SK-N-SH treated with all-trans-retinoic acid at 6 μM for 48 hours (cell line): ENCODE data around the gene KDM5A.

Experiments
- ATAC-seq: fragments of 200-7000 bp; cut with Tn5 transposase; 3 replicates; pipeline ENCODE4 v1.9.1; 2020; ENCODE audit warnings: mild to moderate bottlenecking, moderate library complexity
- ARNTL ChIP-seq: fragments of 450-650 bp; formaldehyde crosslinking; IDR thresholded peaks from 2 replicates; pipeline ENCODE4 v1.5.0; 2020; ENCODE audit warnings: low read depth, mild to moderate bottlenecking, moderate library complexity, borderline replicate concordance
- BACH2 ChIP-seq: fragments of 250-450 bp; sonication (Bioruptor Pico); IDR thresholded peaks from 2 replicates; pipeline ENCODE4 v1.9.0; 2021; ENCODE audit warnings: mild to moderate bottlenecking, borderline replicate concordance
- CSDC2 ChIP-seq: fragments of 250-450 bp; sonication (Bioruptor Pico); IDR thresholded peaks from 2 replicates; pipeline ENCODE4 v1.5.0; 2020; ENCODE audit warnings: mild to moderate bottlenecking, moderate library complexity
- ESRRG ChIP-seq: fragments of 250-450 bp; sonication (Bioruptor Pico); IDR thresholded peaks from 2 replicates; pipeline ENCODE4 v1.6.1; 2021; ENCODE audit warnings: mild to moderate bottlenecking
- GLIS3 ChIP-seq: fragments of 250-450 bp; sonication (Bioruptor Pico); IDR thresholded peaks from 2 replicates; pipeline ENCODE4 v1.5.0; 2020; ENCODE audit warnings: mild to moderate bottlenecking, moderate library complexity
- ISL1 ChIP-seq: fragments of 250-450 bp; sonication (Bioruptor Pico); IDR thresholded peaks from 2 replicates; pipeline ENCODE4 v2.1.2; 2022; ENCODE audit warnings: mild to moderate bottlenecking, moderate library complexity
- OSR1 ChIP-seq: fragments of 250-450 bp; sonication (Bioruptor Pico); IDR thresholded peaks from 2 replicates; pipeline ENCODE4 v1.8.0; 2022; ENCODE audit warnings: moderate library complexity, mild to moderate bottlenecking, inconsistent platforms
- PPARA ChIP-seq: fragments of 250-450 bp; sonication (Bioruptor Pico); IDR thresholded peaks from 2 replicates; pipeline ENCODE4 v1.5.0; 2020; ENCODE audit warnings: mild to moderate bottlenecking, borderline replicate concordance
- RARB ChIP-seq: fragments of 250-450 bp; sonication (Bioruptor Pico); IDR thresholded peaks from 2 replicates; pipeline ENCODE4 v1.8.0; 2021; ENCODE audit warnings: mild to moderate bottlenecking, moderate library complexity
- SNAI2 ChIP-seq: fragments of 250-450 bp; sonication (Bioruptor Pico); IDR thresholded peaks from 2 replicates; pipeline ENCODE4 v1.5.0; 2020; ENCODE audit warnings: mild to moderate bottlenecking, moderate library complexity
- TCF4 ChIP-seq: fragments of 250-450 bp; sonication (Bioruptor Pico); IDR thresholded peaks from 2 replicates; pipeline ENCODE4 v1.8.0; 2021; ENCODE audit warnings: mild to moderate bottlenecking, moderate library complexity, borderline replicate concordance
- TOX ChIP-seq: fragments of 250-450 bp; sonication (Bioruptor Pico); IDR thresholded peaks from 2 replicates; pipeline ENCODE4 v1.8.0; 2021; ENCODE audit warnings: mild to moderate bottlenecking, moderate library complexity, borderline replicate concordance
- ZC3H10 ChIP-seq: fragments of 250-450 bp; sonication (Bioruptor Pico); IDR thresholded peaks from 2 replicates; pipeline ENCODE4 v1.5.1; 2021; ENCODE audit warnings: mild to moderate bottlenecking, moderate library complexity
- ZFP3 ChIP-seq: fragments of 250-450 bp; sonication (Bioruptor Pico); IDR thresholded peaks from 2 replicates; pipeline ENCODE4 v1.5.0; 2020; ENCODE audit warnings: mild to moderate bottlenecking, moderate library complexity
- ZFP30 ChIP-seq: fragments of 450-650 bp; formaldehyde crosslinking; IDR thresholded peaks from 2 replicates; pipeline ENCODE4 v1.5.0; 2022; ENCODE audit warnings: mild to moderate bottlenecking, moderate library complexity
- ZNF565 ChIP-seq: fragments of 450-650 bp; formaldehyde crosslinking; conservative IDR thresholded peaks from 2 replicates; pipeline ENCODE4 v1.5.0; 2020; ENCODE audit warnings: low read depth, mild to moderate bottlenecking, moderate library complexity
- ZNF70 ChIP-seq: fragments of 450-650 bp; formaldehyde crosslinking; IDR thresholded peaks from 2 replicates; pipeline ENCODE4 v1.5.0; 2020; ENCODE audit warnings: mild to moderate bottlenecking, moderate library complexity
- ZNF8 ChIP-seq: fragments of 450-650 bp; formaldehyde crosslinking; IDR thresholded peaks from 2 replicates; pipeline ENCODE4 v1.5.0; 2020; ENCODE audit warnings: mild to moderate bottlenecking, moderate library complexity
- TF ChIP-seq, protein P1 (sequence below): fragments of 250-450 bp; sonication (Bioruptor Pico); IDR thresholded peaks from 2 replicates; pipeline ENCODE4 v1.8.0; 2020; ENCODE audit warnings: mild to moderate bottlenecking, moderate library complexity, borderline replicate concordance
- TF ChIP-seq, protein P2 (sequence below): fragments of 250-450 bp; sonication (Bioruptor Pico); IDR thresholded peaks from 2 replicates; pipeline ENCODE4 v1.5.1; 2020; ENCODE audit warnings: low read depth, mild to moderate bottlenecking, moderate library complexity
- TF ChIP-seq, protein P3 (sequence below): fragments of 250-450 bp; sonication (Bioruptor Pico); IDR thresholded peaks from 2 replicates; pipeline ENCODE4 v1.8.0; 2021; ENCODE audit warnings: low read depth, mild to moderate bottlenecking, moderate library complexity, borderline replicate concordance
- TF ChIP-seq, protein P4 (sequence below): fragments of 250-450 bp; sonication (Bioruptor Pico); IDR thresholded peaks from 2 replicates; pipeline ENCODE4 v1.5.1; 2021; ENCODE audit warnings: mild to moderate bottlenecking, moderate library complexity

KDM5A gene

DNA sequence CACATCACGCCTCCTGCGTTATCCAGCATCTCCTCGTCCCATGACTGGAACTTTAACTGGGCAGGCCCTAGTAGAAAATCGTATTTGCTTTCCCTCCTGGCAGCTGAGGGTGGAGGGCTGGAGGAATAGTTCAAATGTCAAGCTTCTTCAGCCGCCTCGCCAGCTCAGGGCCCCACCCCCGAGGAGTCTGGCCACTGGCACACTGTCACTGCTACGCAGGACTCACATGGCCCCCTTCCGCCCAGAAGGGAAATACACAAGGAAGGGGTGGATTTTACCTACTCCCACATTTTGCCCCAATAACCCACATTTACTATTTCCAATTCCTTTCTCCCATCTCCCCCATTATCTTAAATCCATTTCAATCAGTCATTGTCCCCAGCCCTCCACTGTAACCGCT, 135.1 kb downstream of the KDM5A start (continued):
- TF ChIP-seq, protein P1, sequence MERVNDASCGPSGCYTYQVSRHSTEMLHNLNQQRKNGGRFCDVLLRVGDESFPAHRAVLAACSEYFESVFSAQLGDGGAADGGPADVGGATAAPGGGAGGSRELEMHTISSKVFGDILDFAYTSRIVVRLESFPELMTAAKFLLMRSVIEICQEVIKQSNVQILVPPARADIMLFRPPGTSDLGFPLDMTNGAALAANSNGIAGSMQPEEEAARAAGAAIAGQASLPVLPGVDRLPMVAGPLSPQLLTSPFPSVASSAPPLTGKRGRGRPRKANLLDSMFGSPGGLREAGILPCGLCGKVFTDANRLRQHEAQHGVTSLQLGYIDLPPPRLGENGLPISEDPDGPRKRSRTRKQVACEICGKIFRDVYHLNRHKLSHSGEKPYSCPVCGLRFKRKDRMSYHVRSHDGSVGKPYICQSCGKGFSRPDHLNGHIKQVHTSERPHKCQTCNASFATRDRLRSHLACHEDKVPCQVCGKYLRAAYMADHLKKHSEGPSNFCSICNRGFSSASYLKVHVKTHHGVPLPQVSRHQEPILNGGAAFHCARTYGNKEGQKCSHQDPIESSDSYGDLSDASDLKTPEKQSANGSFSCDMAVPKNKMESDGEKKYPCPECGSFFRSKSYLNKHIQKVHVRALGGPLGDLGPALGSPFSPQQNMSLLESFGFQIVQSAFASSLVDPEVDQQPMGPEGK (CRISPR knock-in tag), result no peak
- TF ChIP-seq ZNF565, result no peak
- no peak for TF ChIP-seq ZC3H10 (CRISPR knock-in tag)

DNA sequence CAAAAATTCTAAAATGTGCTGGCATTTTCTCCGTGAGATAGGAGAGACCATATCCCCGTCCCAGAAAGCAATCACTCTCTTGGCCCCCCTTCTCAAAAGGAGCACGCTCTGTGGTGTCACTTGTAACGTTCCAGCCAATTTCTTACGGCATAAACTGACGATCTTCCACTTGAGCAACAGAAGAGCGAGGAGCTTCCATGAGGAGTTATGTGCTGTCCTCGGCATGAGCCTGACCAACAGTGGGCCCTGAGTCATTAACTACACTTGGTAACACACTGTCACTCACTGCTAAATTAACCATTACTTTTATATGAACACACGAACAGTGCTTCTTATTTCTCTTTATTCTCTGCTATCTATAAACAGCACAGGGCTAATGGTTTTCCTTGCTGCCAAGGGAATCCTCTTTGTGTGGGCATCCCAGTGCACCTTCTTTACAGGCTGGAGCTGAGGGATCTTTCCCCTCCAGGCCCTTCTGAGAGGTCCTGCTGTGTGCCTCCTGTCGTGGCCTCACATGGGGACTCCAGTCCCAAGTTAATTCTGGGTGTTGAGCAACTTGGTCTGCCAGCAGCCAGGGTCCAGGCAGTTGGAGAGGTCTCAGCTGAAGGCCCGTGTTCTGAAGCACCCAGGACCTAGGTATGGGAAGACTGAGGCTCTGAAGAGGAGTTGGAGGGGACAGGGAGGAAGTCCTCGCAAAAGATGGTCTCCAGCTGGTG, 135.8 kb downstream of the KDM5A start:
- TF ChIP-seq ZNF8 (CRISPR knock-in tag) (no peak), ZNF70 (CRISPR knock-in tag) (no peak), ZFP30 (CRISPR knock-in tag) (no peak)
- TF ChIP-seq, protein P1 (CRISPR knock-in tag), result no peak
- TF ChIP-seq, protein P2, sequence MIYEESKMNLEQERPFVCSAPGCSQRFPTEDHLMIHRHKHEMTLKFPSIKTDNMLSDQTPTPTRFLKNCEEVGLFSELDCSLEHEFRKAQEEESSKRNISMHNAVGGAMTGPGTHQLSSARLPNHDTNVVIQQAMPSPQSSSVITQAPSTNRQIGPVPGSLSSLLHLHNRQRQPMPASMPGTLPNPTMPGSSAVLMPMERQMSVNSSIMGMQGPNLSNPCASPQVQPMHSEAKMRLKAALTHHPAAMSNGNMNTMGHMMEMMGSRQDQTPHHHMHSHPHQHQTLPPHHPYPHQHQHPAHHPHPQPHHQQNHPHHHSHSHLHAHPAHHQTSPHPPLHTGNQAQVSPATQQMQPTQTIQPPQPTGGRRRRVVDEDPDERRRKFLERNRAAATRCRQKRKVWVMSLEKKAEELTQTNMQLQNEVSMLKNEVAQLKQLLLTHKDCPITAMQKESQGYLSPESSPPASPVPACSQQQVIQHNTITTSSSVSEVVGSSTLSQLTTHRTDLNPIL, result no peak
- ATAC-seq, result no peak

DNA sequence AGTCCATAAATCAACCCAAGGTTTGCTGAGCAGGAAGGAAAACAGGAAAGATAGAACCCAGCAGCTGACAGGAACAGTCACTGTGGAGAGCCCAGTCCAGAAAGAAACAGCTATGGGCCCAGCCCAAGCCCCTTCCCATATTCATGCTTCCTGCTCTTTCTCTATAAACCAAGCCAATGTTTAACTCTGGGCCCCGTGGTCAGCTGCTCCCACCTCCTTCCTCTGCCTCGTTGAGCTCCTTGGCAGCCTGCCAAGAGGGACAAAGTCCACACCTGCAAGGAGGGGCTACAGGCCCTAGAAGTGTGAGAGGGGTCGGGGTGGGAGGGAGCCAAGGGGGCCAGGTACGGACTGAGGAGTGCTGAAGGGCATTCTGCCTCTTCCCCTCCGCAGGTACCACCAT, 136.5 kb downstream of the KDM5A start:
- ATAC-seq, result no peak
- TF ChIP-seq ZFP3, result no peak
- TF ChIP-seq, protein P3, sequence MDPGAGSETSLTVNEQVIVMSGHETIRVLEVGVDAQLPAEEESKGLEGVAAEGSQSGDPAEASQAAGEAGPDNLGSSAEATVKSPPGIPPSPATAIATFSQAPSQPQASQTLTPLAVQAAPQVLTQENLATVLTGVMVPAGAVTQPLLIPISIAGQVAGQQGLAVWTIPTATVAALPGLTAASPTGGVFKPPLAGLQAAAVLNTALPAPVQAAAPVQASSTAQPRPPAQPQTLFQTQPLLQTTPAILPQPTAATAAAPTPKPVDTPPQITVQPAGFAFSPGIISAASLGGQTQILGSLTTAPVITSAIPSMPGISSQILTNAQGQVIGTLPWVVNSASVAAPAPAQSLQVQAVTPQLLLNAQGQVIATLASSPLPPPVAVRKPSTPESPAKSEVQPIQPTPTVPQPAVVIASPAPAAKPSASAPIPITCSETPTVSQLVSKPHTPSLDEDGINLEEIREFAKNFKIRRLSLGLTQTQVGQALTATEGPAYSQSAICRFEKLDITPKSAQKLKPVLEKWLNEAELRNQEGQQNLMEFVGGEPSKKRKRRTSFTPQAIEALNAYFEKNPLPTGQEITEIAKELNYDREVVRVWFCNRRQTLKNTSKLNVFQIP (CRISPR knock-in tag), result no peak
- TF ChIP-seq, protein P1 (CRISPR knock-in tag), result no peak
- TF ChIP-seq BACH2 (CRISPR knock-in tag), result no peak
- no peak for TF ChIP-seq ARNTL (CRISPR knock-in tag)
- no peak for TF ChIP-seq ZFP30 (CRISPR knock-in tag)
- TF ChIP-seq ZNF565, result no peak
- TF ChIP-seq, protein P2, result no peak
- no peak for TF ChIP-seq CSDC2
- no peak for TF ChIP-seq PPARA
- TF ChIP-seq ZC3H10 (CRISPR knock-in tag), result no peak
- TF ChIP-seq TCF4, result no peak
- TF ChIP-seq SNAI2 (CRISPR knock-in tag), result no peak
- no peak for TF ChIP-seq ESRRG (CRISPR knock-in tag)
- TF ChIP-seq ISL1 (CRISPR knock-in tag), result no peak
- no peak for TF ChIP-seq TOX (CRISPR knock-in tag)
- TF ChIP-seq GLIS3, result no peak
- TF ChIP-seq, protein P4, sequence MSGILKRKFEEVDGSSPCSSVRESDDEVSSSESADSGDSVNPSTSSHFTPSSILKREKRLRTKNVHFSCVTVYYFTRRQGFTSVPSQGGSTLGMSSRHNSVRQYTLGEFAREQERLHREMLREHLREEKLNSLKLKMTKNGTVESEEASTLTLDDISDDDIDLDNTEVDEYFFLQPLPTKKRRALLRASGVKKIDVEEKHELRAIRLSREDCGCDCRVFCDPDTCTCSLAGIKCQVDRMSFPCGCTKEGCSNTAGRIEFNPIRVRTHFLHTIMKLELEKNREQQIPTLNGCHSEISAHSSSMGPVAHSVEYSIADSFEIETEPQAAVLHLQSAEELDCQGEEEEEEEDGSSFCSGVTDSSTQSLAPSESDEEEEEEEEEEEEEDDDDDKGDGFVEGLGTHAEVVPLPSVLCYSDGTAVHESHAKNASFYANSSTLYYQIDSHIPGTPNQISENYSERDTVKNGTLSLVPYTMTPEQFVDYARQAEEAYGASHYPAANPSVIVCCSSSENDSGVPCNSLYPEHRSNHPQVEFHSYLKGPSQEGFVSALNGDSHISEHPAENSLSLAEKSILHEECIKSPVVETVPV (CRISPR knock-in tag), result no peak
- TF ChIP-seq OSR1 (CRISPR knock-in tag), result no peak
- no peak for TF ChIP-seq RARB (CRISPR knock-in tag)
- TF ChIP-seq, all 23 proteins: peak for 0
